Colonic mucosa (tissue), 4 donors: ENCODE results near the gene MDK. TPM values are rescaled to one million over a fixed set of nuclear protein-coding genes. Genes with fewer than 3 reads are reported as not detected.

Experiments
- DNase-seq: peaks from one replicate; pipeline ENCODE4 v3.0.0-alpha.2; 2020
- H3K27ac ChIP-seq: fragments of 200-600 bp; one replicate; pipeline ENCODE4 v1.8.0; 2021
- H3K27me3 ChIP-seq: fragments of 200-600 bp; one replicate; pipeline ENCODE4 v1.8.0; 2021
- H3K36me3 ChIP-seq: fragments of 200-600 bp; one replicate; pipeline ENCODE4 v1.8.0; 2021
- H3K4me1 ChIP-seq: fragments of 200-600 bp; one replicate; pipeline ENCODE4 v1.8.0; 2021; ENCODE audit warnings: mild to moderate bottlenecking
- H3K4me3 ChIP-seq: fragments of 200-600 bp; one replicate; pipeline ENCODE4 v1.8.0; 2021
- H3K9ac ChIP-seq, 2 donors: one replicate each; pipeline ENCODE4 v1.7.0; 2013; ENCODE audit warnings: control low read depth in 2 of 2, low read depth in 2 of 2, low read length in 2 of 2
- H3K9me3 ChIP-seq: fragments of 200-600 bp; one replicate; pipeline ENCODE4 v1.8.0; 2021
- intact Hi-C: fragments of 100-400 bp; cut with DNase I; formaldehyde crosslinking; loops from one replicate; pipeline ENCODE4 v1.14.1; 2022
- total RNA-seq, 2 donors: library from RNA; stranded (reverse); fragmentation: NEBNext Ultra II Directional in 1 of 2; extraction: Animal tissue kit (Norgen Biotek cat#: 25700) in 1 of 2; gene quantifications; one replicate each; pipeline ENCODE4 v1.2.1, GENCODE V29; 2021
- TF ChIP-seq, protein P1 (sequence below): fragments of 200-600 bp; IDR thresholded peaks from one replicate; pipeline ENCODE4 v1.8.0; 2022; ENCODE audit warnings: antibody characterized with exemption, mild to moderate bottlenecking
- donor health status: healthy.
- donor health status: DM: no; HTN: no; CAD: no.
- donor health status: DM: no; HTN: no; CAD: no.

The MDK gene, protein sequence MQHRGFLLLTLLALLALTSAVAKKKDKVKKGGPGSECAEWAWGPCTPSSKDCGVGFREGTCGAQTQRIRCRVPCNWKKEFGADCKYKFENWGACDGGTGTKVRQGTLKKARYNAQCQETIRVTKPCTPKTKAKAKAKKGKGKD
- 10 to 100 TPM; 80.4 to 98.9 TPM for total RNA-seq

DNA sequence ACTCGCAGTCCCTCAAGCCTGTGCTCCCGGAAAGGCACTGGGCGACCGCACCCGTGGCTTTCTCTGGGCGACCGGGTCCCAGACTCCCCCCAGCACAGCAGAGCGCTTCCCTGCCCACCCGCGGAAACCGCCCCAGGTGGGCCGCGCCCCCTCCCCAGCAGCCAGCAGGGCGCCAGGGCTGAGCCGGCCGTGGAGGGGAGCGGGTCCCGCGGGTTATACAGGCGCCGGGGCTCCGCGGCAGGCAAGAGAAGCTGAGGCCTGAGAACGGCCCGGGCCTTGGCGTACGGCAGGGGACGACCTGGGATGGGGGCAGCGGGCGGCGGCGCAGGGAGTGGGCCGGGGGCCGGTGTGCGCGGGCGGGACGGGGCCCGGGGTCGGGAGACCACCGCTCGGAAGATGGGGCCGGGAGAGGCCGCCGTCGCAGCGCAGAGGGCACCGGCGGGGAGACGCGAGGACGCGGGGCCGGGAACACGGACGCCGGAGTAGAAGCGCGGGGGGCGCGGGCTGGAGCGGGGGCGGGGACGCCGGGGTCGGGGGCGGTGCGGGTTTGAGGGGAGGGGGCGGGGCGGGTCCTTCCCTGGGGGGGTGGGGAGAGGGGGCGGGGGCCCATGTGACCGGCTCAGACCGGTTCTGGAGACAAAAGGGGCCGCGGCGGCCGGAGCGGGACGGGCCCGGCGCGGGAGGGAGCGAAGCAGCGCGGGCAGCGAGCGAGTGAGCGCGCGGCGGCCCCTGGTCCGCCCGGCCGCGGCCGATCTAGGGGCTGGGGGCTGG lies at the start of gene MDK:
Gene MDK, plus strand, starts transcription at position 622 of the 771 bp plus-strand sequence. CDS start 389 bp downstream, outside the sequence.
- TF ChIP-seq, protein P1, sequence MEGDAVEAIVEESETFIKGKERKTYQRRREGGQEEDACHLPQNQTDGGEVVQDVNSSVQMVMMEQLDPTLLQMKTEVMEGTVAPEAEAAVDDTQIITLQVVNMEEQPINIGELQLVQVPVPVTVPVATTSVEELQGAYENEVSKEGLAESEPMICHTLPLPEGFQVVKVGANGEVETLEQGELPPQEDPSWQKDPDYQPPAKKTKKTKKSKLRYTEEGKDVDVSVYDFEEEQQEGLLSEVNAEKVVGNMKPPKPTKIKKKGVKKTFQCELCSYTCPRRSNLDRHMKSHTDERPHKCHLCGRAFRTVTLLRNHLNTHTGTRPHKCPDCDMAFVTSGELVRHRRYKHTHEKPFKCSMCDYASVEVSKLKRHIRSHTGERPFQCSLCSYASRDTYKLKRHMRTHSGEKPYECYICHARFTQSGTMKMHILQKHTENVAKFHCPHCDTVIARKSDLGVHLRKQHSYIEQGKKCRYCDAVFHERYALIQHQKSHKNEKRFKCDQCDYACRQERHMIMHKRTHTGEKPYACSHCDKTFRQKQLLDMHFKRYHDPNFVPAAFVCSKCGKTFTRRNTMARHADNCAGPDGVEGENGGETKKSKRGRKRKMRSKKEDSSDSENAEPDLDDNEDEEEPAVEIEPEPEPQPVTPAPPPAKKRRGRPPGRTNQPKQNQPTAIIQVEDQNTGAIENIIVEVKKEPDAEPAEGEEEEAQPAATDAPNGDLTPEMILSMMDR: no peak
- peak; percentile 52 for DNase-seq

DNA sequence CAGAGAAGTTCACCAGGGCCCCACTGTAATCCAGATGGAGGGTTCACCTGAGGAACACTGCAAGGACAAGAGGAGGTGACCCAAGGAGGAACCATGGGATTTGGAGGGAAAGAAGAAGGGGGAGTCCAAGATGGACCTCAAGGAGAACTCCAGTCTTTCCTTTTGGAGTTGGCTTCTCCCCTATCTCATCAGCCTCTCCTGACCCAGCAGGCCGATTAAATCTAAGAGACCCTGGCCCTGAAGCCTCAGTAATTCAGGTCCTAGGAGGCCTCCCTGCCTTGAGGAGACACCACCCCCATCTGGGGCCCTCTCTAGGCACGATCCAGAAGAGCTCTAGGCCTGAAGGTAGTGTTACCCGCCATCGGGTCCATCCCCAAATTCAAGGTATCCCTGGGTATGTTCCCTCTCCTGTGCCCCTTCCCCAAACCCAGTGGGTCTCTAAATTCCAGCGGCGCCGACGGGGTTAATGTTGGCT lies 49.3 kb upstream of the MDK start:
- TF ChIP-seq, protein P1: no peak
- Histone ChIP-seq H3K4me3 (no peak overlapping the region), H3K27me3 (peaks cover 31% of the 10 kb centered on the region), H3K36me3 (no peaks in the 10 kb centered on the region), H3K27ac (no peak overlapping the region), H3K4me1 (peaks cover 8% of the 10 kb centered on the region), H3K9ac (no peak overlapping the region), H3K9me3 (no peaks in the 10 kb centered on the region)
- intact Hi-C loops: no loop called here
- no peak for DNase-seq

More for the DNA sequence above, at the start of gene MDK:
- Histone ChIP-seq H3K9me3 (no peaks in the 10 kb centered on the region), H3K4me3 (peak within 1 kb of the TSS; percentile 70), H3K27me3 (peaks cover 8% of the 10 kb centered on the region), H3K9ac (peak within 1 kb of the TSS; percentile 73 to 82), H3K27ac (peak within 1 kb of the TSS; percentile 78), H3K4me1 (peaks cover 16% of the 10 kb centered on the region), H3K36me3 (no peaks in the 10 kb centered on the region)
- intact Hi-C loops: no loop called here

DNA sequence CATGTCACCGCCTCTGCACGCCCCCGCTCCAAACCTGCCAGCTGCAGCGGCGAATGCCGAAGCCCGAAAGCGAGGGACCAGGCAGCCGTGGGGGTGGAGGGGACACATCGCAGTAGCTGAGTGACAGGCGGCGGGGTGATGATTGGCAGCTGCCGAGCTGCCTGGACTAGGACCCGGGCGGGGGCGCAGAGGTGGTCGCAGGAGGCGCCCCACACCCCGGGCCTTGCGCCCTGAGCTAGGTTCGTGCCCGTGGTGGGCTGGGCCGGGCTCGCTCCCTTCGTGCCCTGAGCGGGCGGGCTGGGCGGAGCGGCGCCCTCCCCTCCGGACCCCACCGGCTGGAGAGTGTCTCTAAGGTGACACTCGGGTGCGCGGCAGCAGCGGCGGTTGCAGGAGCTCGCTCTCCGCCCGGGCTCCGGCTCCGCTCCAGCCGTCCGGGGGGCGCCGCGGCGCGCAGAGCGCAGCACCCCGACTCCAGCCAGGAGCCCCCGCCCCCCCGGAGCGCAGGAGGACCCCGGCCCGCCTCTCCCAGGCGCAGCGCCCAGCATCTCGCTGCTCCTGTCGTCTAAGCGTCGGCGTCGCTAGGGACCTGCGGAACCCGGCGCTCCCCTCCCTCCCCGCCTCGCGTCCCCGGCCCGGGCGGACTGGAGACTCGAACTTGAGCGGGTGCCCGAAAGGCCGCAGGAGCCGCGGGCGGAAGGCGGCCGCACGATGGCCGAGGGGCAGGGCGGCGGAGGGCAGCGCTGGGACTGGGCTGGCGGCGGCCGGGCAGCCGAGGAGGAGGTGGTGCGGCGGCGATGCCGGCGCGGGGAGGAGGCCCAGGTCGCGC lies 48.7 kb upstream of the MDK start:
- Histone ChIP-seq H3K4me3 (peak overlapping the region; percentile 43), H3K9me3 (no peaks in the 10 kb centered on the region), H3K36me3 (no peaks in the 10 kb centered on the region), H3K27ac (no peak overlapping the region), H3K4me1 (peaks cover 8% of the 10 kb centered on the region), H3K9ac (peak overlapping the region in 1 of 2 donors; percentile 37), H3K27me3 (peaks cover 31% of the 10 kb centered on the region)
- no peak for DNase-seq
- TF ChIP-seq, protein P1: no peak
- intact Hi-C loops: no loop called here

DNA sequence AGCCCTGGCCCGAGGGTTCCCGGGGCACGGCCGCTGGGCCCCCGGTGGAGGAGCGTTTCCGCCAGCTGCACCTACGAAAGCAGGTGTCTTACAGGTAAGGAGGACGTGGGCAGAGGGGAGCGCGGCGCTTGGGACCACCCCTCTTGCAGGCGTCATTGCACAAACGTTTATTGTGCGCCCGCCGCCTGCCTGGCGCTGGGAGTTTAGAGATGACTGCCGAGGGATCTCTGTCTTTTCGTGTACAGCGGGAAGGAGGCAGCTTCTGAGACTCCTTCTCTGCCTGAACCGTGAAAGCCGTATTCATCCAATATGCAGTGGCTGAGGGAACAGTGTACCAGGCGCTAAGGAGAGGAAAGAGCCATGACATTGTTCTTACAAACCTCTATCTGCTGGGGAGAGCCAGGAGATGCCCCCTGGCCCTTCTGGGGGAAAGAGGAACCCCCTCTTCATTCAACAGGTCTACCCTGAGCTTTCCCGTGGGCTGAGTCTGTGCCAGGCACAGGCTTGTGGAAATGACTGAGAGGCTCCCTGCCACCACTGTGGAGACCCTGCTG lies 48.0 kb upstream of the MDK start:
- no peaks in the 10 kb centered on the region for H3K9me3 ChIP-seq
- H3K9ac ChIP-seq: peak overlapping the region in 1 of 2 donors; percentile 28
- no peak for DNase-seq
- H3K4me3 ChIP-seq: peak overlapping the region; percentile 43
- H3K27ac ChIP-seq: no peak overlapping the region
- H3K4me1 ChIP-seq: peaks cover 8% of the 10 kb centered on the region
- H3K27me3 ChIP-seq: peaks cover 31% of the 10 kb centered on the region
- H3K36me3 ChIP-seq: no peaks in the 10 kb centered on the region
- TF ChIP-seq, protein P1: no peak
- intact Hi-C loops: no loop called here

DNA sequence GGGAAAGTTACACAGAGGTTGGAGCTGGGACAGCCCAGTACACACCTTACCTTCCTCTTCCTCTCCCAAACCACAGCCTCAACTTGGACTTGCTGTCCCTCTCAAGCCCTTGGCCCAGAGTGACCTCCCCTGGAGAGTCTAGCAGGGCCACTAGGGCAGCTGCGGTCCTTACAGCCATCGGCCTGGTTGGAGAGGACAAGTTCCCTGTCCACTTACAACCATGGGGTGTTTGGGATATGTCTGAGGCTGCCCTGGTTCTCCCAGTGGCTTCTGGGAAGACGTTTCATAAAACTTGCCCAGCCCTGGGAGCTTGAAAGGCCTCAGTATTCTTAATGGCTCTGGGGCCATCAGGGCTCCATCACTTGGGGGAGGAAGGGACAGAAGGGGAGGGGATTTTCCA lies 47.3 kb upstream of the MDK start:
- DNase-seq: no peak
- H3K4me1 ChIP-seq: peaks cover 8% of the 10 kb centered on the region
- no peak overlapping the region for H3K4me3 ChIP-seq
- H3K9ac ChIP-seq: no peak overlapping the region
- TF ChIP-seq, protein P1: no peak
- intact Hi-C loops: no loop called here
- H3K36me3 ChIP-seq: no peaks in the 10 kb centered on the region
- no peak overlapping the region for H3K27ac ChIP-seq
- H3K27me3 ChIP-seq: peaks cover 31% of the 10 kb centered on the region
- no peaks in the 10 kb centered on the region for H3K9me3 ChIP-seq
